ENCODE measurements around the gene MRPS18C. TPM values are rescaled to one million over a fixed set of nuclear protein-coding genes. Genes with fewer than 3 reads are reported as not detected.

MRPS18C gene
- total RNA-seq (2014; rRNA removed; shearing (Covaris generic)), result 26.4 and 30.2 TPM in 2 replicates

GRCh38 chr4:83455281-83456183 is at the start of gene MRPS18C, which contains the start of gene HELQ:
TSS of gene MRPS18C (plus strand) at chr4:83456058. CDS start at chr4:83456078, 20 bp downstream.
TSS of gene HELQ (minus strand) at chr4:83455823. CDS start at chr4:83455693, 130 bp downstream.

DNA sequence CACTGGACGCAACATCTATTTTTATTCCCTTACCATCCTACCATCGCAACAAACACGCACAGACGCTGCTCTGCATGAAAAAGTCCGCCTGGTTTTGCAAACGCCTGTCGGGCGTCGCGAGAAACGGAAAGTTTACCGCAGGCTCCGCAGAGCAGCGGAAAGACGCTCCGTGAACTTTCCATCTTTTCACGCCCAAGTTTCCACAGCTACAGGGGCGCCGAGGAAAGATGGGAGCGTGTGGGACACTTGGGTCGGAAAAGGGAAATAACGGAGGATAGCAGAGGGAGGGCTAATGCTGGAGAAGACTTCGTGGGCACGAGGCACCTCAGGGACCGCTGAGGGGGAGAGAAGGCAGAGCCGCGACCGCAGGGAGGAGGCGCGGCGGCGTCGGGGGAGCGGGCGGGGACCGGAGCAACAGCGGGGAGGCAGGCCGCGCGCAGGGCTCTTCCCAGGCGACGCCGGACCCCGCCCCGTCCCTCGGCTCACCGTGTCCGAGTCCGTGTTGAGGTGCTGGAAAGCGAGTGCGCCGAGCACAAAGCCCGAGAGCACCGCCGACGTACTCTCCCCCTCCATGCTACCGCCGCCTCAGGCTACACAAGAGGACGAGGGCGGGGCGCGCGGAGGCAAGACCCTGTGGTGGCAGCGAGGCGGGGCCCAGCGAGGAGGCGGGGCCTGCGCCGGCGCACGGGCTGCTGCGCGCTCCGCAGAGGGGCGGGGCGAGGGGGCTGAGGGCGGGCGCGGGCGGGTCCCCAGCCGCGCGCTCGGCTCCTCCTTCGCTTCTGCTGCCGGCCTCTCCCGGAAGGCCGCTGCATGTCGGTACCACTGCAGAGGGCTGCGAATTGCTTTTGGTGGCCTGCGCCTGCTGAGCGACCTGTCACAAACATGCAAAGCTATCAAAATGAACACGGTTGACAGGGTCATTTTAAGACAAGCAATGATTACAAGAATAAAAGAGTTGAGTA is 28.9 kb downstream of the MRPS18C start, which contains the start of gene ABRAXAS1:
Gene ABRAXAS1, minus strand, starts transcription at position 601 of the 962 bp plus-strand sequence. Its CDS starts 28 bp downstream, at position 573.

Other genes starting within 250 kb of the MRPS18C start
- 10.6 and 13.5 TPM in 2 replicates for gene COQ2, start 171.3 kb upstream of the MRPS18C start, total RNA-seq (2014; rRNA removed; shearing (Covaris generic))
- gene HPSE, start 121.2 kb upstream of the MRPS18C start, total RNA-seq (2014; rRNA removed; shearing (Covaris generic)), result 2.4 and 2.7 TPM in 2 replicates
- 15.3 and 17.7 TPM in 2 replicates for gene HELQ, start 235 bp upstream of the MRPS18C start, total RNA-seq (2014; rRNA removed; shearing (Covaris generic))
- gene ABRAXAS1, start 29.0 kb downstream of the MRPS18C start, total RNA-seq (2014; rRNA removed; shearing (Covaris generic)), result 3.8 and 8.4 TPM in 2 replicates
- gene GPAT3, start 80.0 kb downstream of the MRPS18C start, total RNA-seq (2014; rRNA removed; shearing (Covaris generic)), result 117 and 120 TPM in 2 replicates